ENCODE data around the gene LAMB1. TPM values are rescaled to one million over a fixed set of nuclear protein-coding genes. Genes with fewer than 3 reads are reported as not detected.
A peak's percentile ranks its signal among the peaks of the same experiment; 100 is the strongest.
"Not testable (repeated sequence)": the region's sequence is repeated elsewhere in the genome, so short reads cannot be mapped to it uniquely, and the experiment has no call there.

Gene LAMB1
- total RNA-seq, 1 donor from 2014 or later: 29.1 TPM

- no peak for ATAC-seq
- no peak for DNase-seq (ENCODE audit: low spot score)
These were observed 113.0 kb downstream of the LAMB1 start for GRCh38 chr7:107889992-107890391.

- not testable (repeated sequence) for DNase-seq (ENCODE audit: low spot score); ATAC-seq
These were observed 115.1 kb downstream of the LAMB1 start for GRCh38 chr7:107887827-107888226.

GRCh38 chr7:107884066-107884818, 118.7 kb downstream of the LAMB1 start:
- ATAC-seq: no peak
- DNase-seq (ENCODE audit: low spot score): no peak

GRCh38 chr7:107882766-107883165, 120.2 kb downstream of the LAMB1 start:
- ATAC-seq (no peak), DNase-seq (ENCODE audit: low spot score) (no peak)

- peak; percentile 85 for ATAC-seq
- no peak for DNase-seq (ENCODE audit: low spot score)
These were observed 123.4 kb downstream of the LAMB1 start for GRCh38 chr7:107879400-107880035.

GRCh38 chr7:107878636-107879035, 124.3 kb downstream of the LAMB1 start:
- DNase-seq (ENCODE audit: low spot score) (no peak), ATAC-seq (no peak)

GRCh38 chr7:107877731-107878382, 125.1 kb downstream of the LAMB1 start:
- no peak for DNase-seq (ENCODE audit: low spot score)
- peak; percentile 14 for ATAC-seq

- ATAC-seq (no peak), DNase-seq (ENCODE audit: low spot score) (no peak)
These were observed 126.0 kb downstream of the LAMB1 start for GRCh38 chr7:107876916-107877315.

GRCh38 chr7:107874605-107875446, 128.1 kb downstream of the LAMB1 start:
- ATAC-seq (peak; percentile 96), DNase-seq (ENCODE audit: low spot score) (no peak)

GRCh38 chr7:107874111-107874510, 128.8 kb downstream of the LAMB1 start:
- ATAC-seq (no peak), DNase-seq (ENCODE audit: low spot score) (no peak)

Other genes with a start within 250 kb of the LAMB1 start
- gene SLC26A3, start 199.9 kb downstream of the LAMB1 start, total RNA-seq: 0.93 TPM
- gene DLD, start 112.0 kb downstream of the LAMB1 start, total RNA-seq: 63.0 TPM
- not detected for gene LAMB4, start 127.2 kb upstream of the LAMB1 start, total RNA-seq

Data from left lobe of liver (tissue), 2 donors.